CD14-positive monocyte (primary cell): ENCODE measurements around the gene JAG2. TPM values are rescaled to one million over a fixed set of nuclear protein-coding genes. Genes with fewer than 3 reads are reported as not detected.
A peak's percentile ranks its signal among the peaks of the same experiment; 100 is the strongest.

Experiments used
- DNase-seq, 3 donors: peaks; one replicate each; pipeline ENCODE4 v3.0.0-alpha.2; 2011 to 2022
- H2AFZ ChIP-seq: 2 replicates; pipeline ENCODE4 v1.6.0; 2012; ENCODE audit warnings: mild to moderate bottlenecking, low read depth, low read length, inconsistent platforms; ENCODE audit not compliant: insufficient read depth, poor library complexity, severe bottlenecking
- H3K27ac ChIP-seq, 2 donors: 1 replicate in 1 of 2; 2 replicates in 1 of 2; pipeline ENCODE4 v1.5.1; 2012 to 2013; ENCODE audit warnings: low read length in 2 of 2, control low read depth in 1 of 2, inconsistent platforms in 1 of 2, low read depth in 1 of 2, mild to moderate bottlenecking in 1 of 2
- H3K27me3 ChIP-seq, 2 donors: one replicate each; pipeline versions ENCODE4 v1.6.0 to v1.6.1; 2011 to 2013; ENCODE audit warnings: low read length in 2 of 2; ENCODE audit not compliant: control insufficient read depth in 2 of 2, insufficient read depth in 2 of 2
- H3K36me3 ChIP-seq, 2 donors: replicated peaks in 1 of 2; 1 replicate in 1 of 2; 2 replicates in 1 of 2; pipeline versions ENCODE4 v1.5.1 to v1.6.1; 2012 to 2013; ENCODE audit warnings: low read length in 2 of 2, control low read depth in 1 of 2, inconsistent platforms in 1 of 2, mild to moderate bottlenecking in 1 of 2; ENCODE audit not compliant: insufficient read depth in 2 of 2, control insufficient read depth in 1 of 2
- H3K4me1 ChIP-seq, 2 donors: 1 replicate in 1 of 2; 2 replicates in 1 of 2; pipeline versions ENCODE4 v1.5.1 to v1.6.1; 2012 to 2013; ENCODE audit warnings: low read length in 2 of 2, control low read depth in 1 of 2, inconsistent platforms in 1 of 2, mild to moderate bottlenecking in 1 of 2, moderate library complexity in 1 of 2; ENCODE audit not compliant: insufficient read depth in 2 of 2, control insufficient read depth in 1 of 2
- H3K4me2 ChIP-seq: replicated peaks from 2 replicates; pipeline ENCODE3; 2012; ENCODE audit warnings: low read length, moderate library complexity, mild to moderate bottlenecking; ENCODE audit not compliant: poor library complexity, severe bottlenecking; ENCODE audit errors: extremely low read depth
- H3K4me3 ChIP-seq, 3 experiments: fragments of 200-600 bp in 1 of 3; sonication (generic) in 1 of 3; replicated peaks in 1 of 3; 1 replicate in 2 of 3; 2 replicates in 1 of 3; pipeline ENCODE4 v1.5.1; 2011 to 2013; ENCODE audit warnings: low read length in 3 of 3, mild to moderate bottlenecking in 3 of 3, control low read depth in 2 of 3, low read depth in 2 of 3, inconsistent platforms in 1 of 3, moderate library complexity in 1 of 3
- H3K79me2 ChIP-seq: 2 replicates; pipeline ENCODE4 v1.6.0; 2012; ENCODE audit warnings: mild to moderate bottlenecking, control low read depth, inconsistent platforms, low read length, moderate library complexity; ENCODE audit not compliant: insufficient read depth
- H3K9ac ChIP-seq: 2 replicates; pipeline ENCODE4 v1.6.0; 2017; ENCODE audit warnings: low read length, mild to moderate bottlenecking; ENCODE audit not compliant: insufficient read depth, poor library complexity, severe bottlenecking
- H3K9me3 ChIP-seq, 2 donors: replicated peaks in 1 of 2; 1 replicate in 1 of 2; 2 replicates in 1 of 2; pipeline versions ENCODE4 v1.5.1 to v1.6.1; 2012 to 2013; ENCODE audit warnings: low read length in 2 of 2, control low read depth in 1 of 2; ENCODE audit not compliant: control insufficient read depth in 1 of 2, insufficient read depth in 1 of 2
- H4K20me1 ChIP-seq: 2 replicates; pipeline ENCODE4 v1.6.0; 2012; ENCODE audit warnings: mild to moderate bottlenecking, low read length, control low read depth, moderate library complexity; ENCODE audit not compliant: insufficient read depth
- H3K27ac Mint-ChIP-seq, 7 donors: one replicate each; pipeline ENCODE4 v1.8.0; 2020; ENCODE audit warnings: mild to moderate bottlenecking in 7 of 7, mixed read lengths in 7 of 7, moderate library complexity in 6 of 7, inconsistent platforms in 2 of 7
- H3K27me3 Mint-ChIP-seq, 3 donors: one replicate each; pipeline ENCODE4 v1.8.0; 2021 to 2022; ENCODE audit warnings: low read depth in 3 of 3, mild to moderate bottlenecking in 3 of 3, mixed read lengths in 3 of 3, moderate library complexity in 3 of 3, inconsistent platforms in 1 of 3
- H3K36me3 Mint-ChIP-seq, 2 donors: one replicate each; pipeline ENCODE4 v1.8.0; 2020; ENCODE audit warnings: mixed read lengths in 2 of 2, inconsistent platforms in 1 of 2, mild to moderate bottlenecking in 1 of 2
- H3K4me1 Mint-ChIP-seq: one replicate; pipeline ENCODE4 v1.8.0; 2020; ENCODE audit warnings: mild to moderate bottlenecking, mixed read lengths
- H3K4me3 Mint-ChIP-seq, 2 donors: one replicate each; pipeline ENCODE4 v1.8.0; 2020; ENCODE audit warnings: mild to moderate bottlenecking in 2 of 2, mixed read lengths in 2 of 2, moderate library complexity in 1 of 2
- H3K9me3 Mint-ChIP-seq, 7 donors: one replicate each; pipeline ENCODE4 v1.8.0; 2020 to 2022; ENCODE audit warnings: mixed read lengths in 7 of 7, mild to moderate bottlenecking in 6 of 7, moderate library complexity in 6 of 7, inconsistent platforms in 2 of 7
- CTCF ChIP-seq: fragments of 200-600 bp; IDR thresholded peaks from one replicate; pipeline ENCODE4 v1.8.0; 2022; ENCODE audit warnings: antibody characterized with exemption, mild to moderate bottlenecking
- WGBS: methylation state at CpG from one replicate; pipeline ENCODE4 v1.1.5; 2013; ENCODE audit warnings: missing lambda C conversion rate; ENCODE audit not compliant: insufficient coverage; 5-methylcytosine and 5-hydroxymethylcytosine counted together
- intact Hi-C, 2 donors: fragments of 100-400 bp; cut with micrococcal nuclease; formaldehyde crosslinking; loops; one replicate each; pipeline versions ENCODE4 v1.15.0 to v1.15.1; 2023
- polyA plus RNA-seq, 3 donors: library from polyadenylated mRNA; depleted of rRNA in 1 of 3; unstranded in 2 of 3; stranded (reverse) in 1 of 3; fragments of 300-500 nt in 2 of 3; fragments of >200 nt in 1 of 3; fragmentation: Illumina TruSeq in 2 of 3; gene quantifications; 1 replicate in 2 of 3; 2 replicates in 1 of 3; pipeline ENCODE4 v1.2.3, GENCODE V29; 2012 to 2021

Gene JAG2
- polyA plus RNA-seq, 3 donors = 1.2 TPM; not detected in 2

- H3K4me1 Mint-ChIP-seq = no peaks in the 10 kb centered on the region
- intact Hi-C loops = no loop called here
- H3K4me3 ChIP-seq = no peak overlapping the region
- peak overlapping the region in 1 of 7 donors; percentile 11 for H3K27ac Mint-ChIP-seq
- H3K36me3 ChIP-seq = no peaks in the 10 kb centered on the region
- H3K9me3 Mint-ChIP-seq = peaks cover 9 to 24% (median 13%) of the 10 kb centered on the region in 7 donors
- no peak overlapping the region for H3K27ac ChIP-seq
- peaks cover 6 to 18% of the 10 kb centered on the region in 2 donors for H3K9me3 ChIP-seq
- no peaks in the 10 kb centered on the region for H3K79me2 ChIP-seq
- no peaks in the 10 kb centered on the region for H3K36me3 Mint-ChIP-seq
- peaks cover 3 to 10% of the 10 kb centered on the region in 2 donors for H3K27me3 ChIP-seq
- no peak overlapping the region for H2AFZ ChIP-seq
- no peak for TF ChIP-seq CTCF
- no peaks in the 10 kb centered on the region for H3K4me1 ChIP-seq
- H3K9ac ChIP-seq = no peak overlapping the region
- H4K20me1 ChIP-seq = no peaks in the 10 kb centered on the region
- DNase-seq = no peak
- WGBS = 100% methylated on average over 2 of the region's 4 CpGs
- H3K4me3 Mint-ChIP-seq = no peak overlapping the region
- H3K4me2 ChIP-seq = no peak overlapping the region
- peaks cover 11 to 37% (median 24%) of the 10 kb centered on the region in 3 donors for H3K27me3 Mint-ChIP-seq
Measured at GRCh38 chr14:105100910-105101309, 67.7 kb downstream of the JAG2 start.

GRCh38 chr14:105099778-105100177, 68.8 kb downstream of the JAG2 start:
- no peak overlapping the region for H3K9ac ChIP-seq
- H3K79me2 ChIP-seq = no peaks in the 10 kb centered on the region
- intact Hi-C loops = no loop called here
- TF ChIP-seq CTCF = no peak
- H2AFZ ChIP-seq = no peak overlapping the region
- Mint-ChIP-seq H3K27ac (no peak overlapping the region), H3K9me3 (peaks cover 9 to 28% (median 13%) of the 10 kb centered on the region in 7 donors), H3K4me3 (no peak overlapping the region), H3K36me3 (no peaks in the 10 kb centered on the region), H3K27me3 (peaks cover 20 to 43% (median 30%) of the 10 kb centered on the region in 3 donors), H3K4me1 (no peaks in the 10 kb centered on the region)
- no peaks in the 10 kb centered on the region for H3K36me3 ChIP-seq
- H3K9me3 ChIP-seq = peaks cover 6 to 18% of the 10 kb centered on the region in 2 donors
- no peak overlapping the region for H3K4me2 ChIP-seq
- no peak overlapping the region for H3K27ac ChIP-seq
- H4K20me1 ChIP-seq = no peaks in the 10 kb centered on the region
- no peaks in the 10 kb centered on the region for H3K4me1 ChIP-seq
- no peak overlapping the region for H3K4me3 ChIP-seq
- WGBS = 72% methylated on average over 2 of the region's 6 CpGs
- no peak for DNase-seq
- peaks cover 0 to 15% of the 10 kb centered on the region in 2 donors for H3K27me3 ChIP-seq
